Renal cortical epithelial cell (primary cell): ENCODE data around the gene DDX39A. TPM values are rescaled to one million over a fixed set of nuclear protein-coding genes. Genes with fewer than 3 reads are reported as not detected.
"Not testable (repeated sequence)": the region's sequence is repeated elsewhere in the genome, so short reads cannot be mapped to it uniquely, and the experiment has no call there.

Experiments used
- DNase-seq: peaks from one replicate; pipeline ENCODE4 v3.0.0-alpha.2; 2011; ENCODE audit warnings: low read depth
- total RNA-seq: library from RNA; depleted of rRNA; stranded (reverse); fragments of >200 nt; gene quantifications from 2 replicates; pipeline ENCODE4 v1.2.3, GENCODE V29; 2014

Gene DDX39A
- total RNA-seq = 32.6 and 66.0 TPM in 2 replicates

- peak; percentile 98 for DNase-seq
These were observed at the start of gene DDX39A for GRCh38 chr19:14419106-14419813. DDX39A (minus strand) TSS chr19:14419341; CDS start chr19:14413220, 6,121 bp downstream.

- no peak for DNase-seq
These were observed 48.7 kb upstream of the DDX39A start for GRCh38 chr19:14467816-14468215.

GRCh38 chr19:14467391-14467790 lies 48.2 kb upstream of the DDX39A start:
- no peak for DNase-seq

GRCh38 chr19:14463747-14464146 lies 44.6 kb upstream of the DDX39A start:
- no peak for DNase-seq

GRCh38 chr19:14462401-14462800 lies 43.3 kb upstream of the DDX39A start:
- not testable (repeated sequence) for DNase-seq

- DNase-seq = no peak
These were observed 41.8 kb upstream of the DDX39A start for GRCh38 chr19:14460935-14461334.

- DNase-seq = no peak
These were observed 40.6 kb upstream of the DDX39A start for GRCh38 chr19:14459703-14460102.

- DNase-seq = not testable (repeated sequence)
These were observed 33.2 kb upstream of the DDX39A start for GRCh38 chr19:14452303-14452702.

GRCh38 chr19:14450876-14451275 lies 31.7 kb upstream of the DDX39A start:
- no peak for DNase-seq

GRCh38 chr19:14450168-14450874 lies 31.2 kb upstream of the DDX39A start:
- no peak for DNase-seq

- DNase-seq = peak; percentile 46
These were observed 30.2 kb upstream of the DDX39A start for GRCh38 chr19:14449321-14449720.

GRCh38 chr19:14446336-14447036 lies 27.3 kb upstream of the DDX39A start:
- DNase-seq = no peak

GRCh38 chr19:14443632-14444216 lies 24.6 kb upstream of the DDX39A start:
- DNase-seq = no peak

- no peak for DNase-seq
These were observed 23.9 kb upstream of the DDX39A start for GRCh38 chr19:14442891-14443631.

GRCh38 chr19:14441041-14441938 lies 22.1 kb upstream of the DDX39A start:
- no peak for DNase-seq

GRCh38 chr19:14440049-14440448 lies 20.9 kb upstream of the DDX39A start:
- DNase-seq = no peak

GRCh38 chr19:14439014-14439413 lies 19.9 kb upstream of the DDX39A start:
- DNase-seq = no peak

- no peak for DNase-seq
These were observed 18.5 kb upstream of the DDX39A start for GRCh38 chr19:14437578-14438140.

GRCh38 chr19:14435320-14436050 lies 16.3 kb upstream of the DDX39A start:
- no peak for DNase-seq
